Central memory CD8-positive, alpha-beta T cell (primary cell): Measurements from ENCODE around the gene BLVRB.
"Not testable (repeated sequence)": the region's sequence is repeated elsewhere in the genome, so short reads cannot be mapped to it uniquely, and the experiment has no call there.

ENCODE experiments used
- ATAC-seq: fragments of 150-1000 bp; cut with Tn5 transposase; replicated peaks from 2 replicates; pipeline ENCODE4 v1.10.0; 2022; ENCODE audit warnings: mild to moderate bottlenecking, moderate FRiP score, moderate number of reproducible peaks; ENCODE audit not compliant: poor library complexity, severe bottlenecking; ENCODE audit errors: extremely low read depth
- DNase-seq, 2 donors: peaks; one replicate each; pipeline ENCODE4 v3.0.0; 2021; ENCODE audit warnings: low spot score in 2 of 2
- H3K27ac Mint-ChIP-seq: one replicate; pipeline ENCODE4 v1.8.0; 2022; ENCODE audit warnings: low read depth, mild to moderate bottlenecking, moderate library complexity, mixed read lengths
- H3K27me3 Mint-ChIP-seq: one replicate; pipeline ENCODE4 v1.8.0; 2022; ENCODE audit warnings: mixed read lengths
- H3K36me3 Mint-ChIP-seq: one replicate; pipeline ENCODE4 v1.8.0; 2022; ENCODE audit warnings: mild to moderate bottlenecking, moderate library complexity, mixed read lengths; ENCODE audit not compliant: insufficient read depth
- H3K4me1 Mint-ChIP-seq: one replicate; pipeline ENCODE4 v1.8.0; 2022; ENCODE audit warnings: mixed read lengths
- H3K4me3 Mint-ChIP-seq: one replicate; pipeline ENCODE4 v1.8.0; 2022; ENCODE audit warnings: mild to moderate bottlenecking, moderate library complexity, mixed read lengths
- H3K9me3 Mint-ChIP-seq: one replicate; pipeline ENCODE4 v1.8.0; 2022; ENCODE audit warnings: mixed read lengths

Gene BLVRB

GRCh38 chr19:40502081-40502480, 36.5 kb upstream of the BLVRB start:
- Mint-ChIP-seq H3K36me3 (no peaks in the 10 kb centered on the region), H3K27me3 (peaks cover 40% of the 10 kb centered on the region), H3K4me1 (no peaks in the 10 kb centered on the region), H3K4me3 (no peak overlapping the region), H3K27ac (no peak overlapping the region), H3K9me3 (no peaks in the 10 kb centered on the region)
- DNase-seq = no peak
- no peak for ATAC-seq

DNA sequence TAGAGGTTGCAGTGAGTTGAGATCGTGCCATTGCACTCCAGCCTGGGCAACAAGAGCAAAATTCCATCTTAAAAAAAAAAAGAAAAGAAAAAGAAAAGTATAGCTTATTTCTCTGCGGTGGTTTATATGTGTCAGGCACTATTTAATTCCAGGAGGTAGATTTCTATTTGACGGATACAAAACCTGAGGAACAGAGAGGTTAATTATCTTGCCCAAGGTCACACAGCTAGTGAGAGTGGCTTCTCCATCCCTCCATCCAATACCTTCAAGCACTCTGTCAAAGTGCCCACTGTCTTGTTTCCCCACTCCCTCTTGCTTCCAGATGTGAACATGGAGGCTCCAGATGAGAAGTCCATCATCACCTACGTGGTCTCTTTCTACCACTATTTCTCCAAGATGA, 36.1 kb upstream of the BLVRB start:
- Mint-ChIP-seq H3K27ac (no peak overlapping the region), H3K4me3 (no peak overlapping the region), H3K36me3 (no peaks in the 10 kb centered on the region), H3K4me1 (no peaks in the 10 kb centered on the region), H3K27me3 (peaks cover 40% of the 10 kb centered on the region), H3K9me3 (no peaks in the 10 kb centered on the region)
- DNase-seq (no peak), ATAC-seq (no peak)

DNA sequence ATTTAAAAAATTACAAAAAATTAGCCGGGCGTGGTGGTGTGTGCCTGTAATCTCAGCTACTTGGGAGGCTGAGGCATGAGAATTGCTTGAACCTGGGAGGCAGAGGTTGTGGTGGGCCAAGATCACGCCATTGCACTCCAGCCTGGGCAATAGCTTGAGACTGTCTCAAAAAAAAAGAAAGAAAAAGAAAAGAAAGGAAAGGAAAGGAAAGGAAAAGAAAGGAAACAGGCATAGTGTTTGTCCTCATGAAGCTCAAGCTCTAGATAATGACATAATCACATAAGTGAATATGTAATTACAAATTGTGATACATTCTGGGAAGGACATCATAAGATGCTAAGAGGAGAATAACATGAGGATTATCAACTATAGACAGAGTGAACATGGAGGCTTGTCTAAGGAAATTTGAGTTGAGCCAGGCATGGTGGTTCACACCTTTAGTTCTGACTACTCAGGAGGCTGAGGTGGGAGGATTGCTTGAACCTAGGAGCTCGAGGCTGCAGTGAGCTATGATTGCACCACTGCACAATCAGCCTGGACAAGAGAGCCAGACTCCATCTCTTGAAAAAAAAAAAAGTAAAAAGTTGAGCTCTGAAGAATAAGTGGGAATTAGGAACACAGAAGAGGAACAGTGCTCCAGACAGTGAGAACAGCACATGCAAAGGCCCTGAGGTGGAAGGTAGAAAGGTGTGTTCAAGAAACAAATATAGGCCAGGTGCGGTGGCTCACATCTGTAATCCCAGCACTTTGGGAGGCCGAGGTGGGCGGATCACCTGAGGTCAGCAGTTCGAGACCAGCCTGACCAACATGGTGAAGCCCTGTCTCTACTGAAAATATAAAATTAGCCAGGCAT, 35.4 kb upstream of the BLVRB start:
- not testable (repeated sequence) for DNase-seq, H3K36me3 Mint-ChIP-seq, ATAC-seq, H3K9me3 Mint-ChIP-seq, H3K4me3 Mint-ChIP-seq, H3K4me1 Mint-ChIP-seq, H3K27ac Mint-ChIP-seq
- H3K27me3 Mint-ChIP-seq = peaks cover 37% of the 10 kb centered on the region

DNA sequence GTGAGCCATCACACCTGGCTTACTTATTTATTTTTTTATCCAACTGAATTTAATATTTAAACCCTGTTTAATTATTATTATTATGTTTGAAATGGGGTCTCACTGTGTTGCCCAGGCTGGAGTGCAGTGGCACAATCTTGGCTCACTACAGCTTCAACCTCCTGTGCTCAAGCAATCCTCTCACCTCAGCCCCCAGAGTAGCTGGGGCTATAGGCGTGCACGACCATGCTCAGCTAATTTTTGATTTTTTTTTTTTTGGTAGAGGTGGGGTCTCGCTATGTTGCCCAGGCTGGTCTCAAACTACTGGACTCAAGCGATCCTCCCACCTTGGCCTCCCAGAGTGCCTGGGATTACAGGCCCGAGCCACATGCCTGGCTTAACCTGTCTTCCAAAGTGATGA, 33.8 kb upstream of the BLVRB start:
- H3K27me3 Mint-ChIP-seq = peaks cover 28% of the 10 kb centered on the region
- ATAC-seq = no peak
- H3K4me1 Mint-ChIP-seq = no peaks in the 10 kb centered on the region

DNA sequence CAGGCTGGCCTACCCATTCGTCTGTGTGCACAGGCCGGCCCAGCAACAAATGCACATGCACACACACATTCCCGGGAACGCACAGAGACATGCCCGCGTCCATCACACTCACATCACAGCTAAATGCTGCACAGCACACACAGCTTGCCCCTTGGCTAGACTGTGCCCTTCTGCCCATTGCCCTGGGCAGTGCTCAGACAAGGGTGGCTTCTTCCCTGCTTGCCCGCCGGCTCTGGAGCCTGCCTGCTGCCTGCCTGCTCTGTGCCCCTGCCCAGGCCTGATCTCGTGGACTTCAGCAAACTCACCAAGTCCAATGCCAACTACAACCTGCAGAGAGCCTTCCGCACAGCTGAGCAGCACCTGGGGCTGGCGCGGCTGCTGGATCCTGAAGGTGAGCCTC, 31.7 kb upstream of the BLVRB start:
- no peak overlapping the region for H3K4me3 Mint-ChIP-seq
- DNase-seq (no peak), ATAC-seq (no peak)
- no peaks in the 10 kb centered on the region for H3K4me1 Mint-ChIP-seq
- no peak overlapping the region for H3K27ac Mint-ChIP-seq
- no peaks in the 10 kb centered on the region for H3K9me3 Mint-ChIP-seq
- peaks cover 2% of the 10 kb centered on the region for H3K36me3 Mint-ChIP-seq
- peaks cover 11% of the 10 kb centered on the region for H3K27me3 Mint-ChIP-seq

More for the DNA sequence above, 33.8 kb upstream of the BLVRB start:
- Mint-ChIP-seq H3K4me3 (no peak overlapping the region), H3K36me3 (peaks cover 2% of the 10 kb centered on the region), H3K9me3 (no peaks in the 10 kb centered on the region), H3K27ac (no peak overlapping the region)
- no peak for DNase-seq

- H3K27ac Mint-ChIP-seq = no peak overlapping the region
- ATAC-seq (no peak), DNase-seq (no peak)
- H3K4me3 Mint-ChIP-seq = no peak overlapping the region
- H3K9me3 Mint-ChIP-seq = no peaks in the 10 kb centered on the region
- no peaks in the 10 kb centered on the region for H3K4me1 Mint-ChIP-seq
- H3K27me3 Mint-ChIP-seq = no peaks in the 10 kb centered on the region
- peaks cover 2% of the 10 kb centered on the region for H3K36me3 Mint-ChIP-seq
These were observed 28.8 kb upstream of the BLVRB start for GRCh38 chr19:40494191-40494838.

DNA sequence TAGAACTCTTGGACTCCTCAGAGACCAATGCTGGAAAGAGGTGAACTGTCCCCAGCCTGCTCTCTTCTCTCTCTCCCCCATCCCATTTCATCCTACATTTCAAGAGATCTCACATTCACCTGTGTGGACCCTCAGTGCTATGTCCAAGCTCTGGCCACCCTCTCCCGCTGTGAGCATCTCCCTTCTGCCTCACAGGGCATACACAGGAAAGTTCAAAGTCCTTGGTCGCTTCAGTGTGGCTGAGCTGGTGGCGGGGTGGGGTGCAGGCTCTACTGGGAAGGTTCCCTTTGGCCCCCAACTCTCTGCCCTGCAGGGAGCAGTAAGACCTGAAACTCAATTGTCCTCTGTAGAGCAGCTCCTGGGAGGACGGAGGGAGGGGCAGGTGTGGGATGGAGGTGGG, 28.2 kb upstream of the BLVRB start:
- Mint-ChIP-seq H3K4me1 (no peaks in the 10 kb centered on the region), H3K27me3 (no peaks in the 10 kb centered on the region), H3K36me3 (peaks cover 2% of the 10 kb centered on the region), H3K27ac (no peak overlapping the region), H3K4me3 (no peak overlapping the region), H3K9me3 (no peaks in the 10 kb centered on the region)
- DNase-seq = no peak
- no peak for ATAC-seq

DNA sequence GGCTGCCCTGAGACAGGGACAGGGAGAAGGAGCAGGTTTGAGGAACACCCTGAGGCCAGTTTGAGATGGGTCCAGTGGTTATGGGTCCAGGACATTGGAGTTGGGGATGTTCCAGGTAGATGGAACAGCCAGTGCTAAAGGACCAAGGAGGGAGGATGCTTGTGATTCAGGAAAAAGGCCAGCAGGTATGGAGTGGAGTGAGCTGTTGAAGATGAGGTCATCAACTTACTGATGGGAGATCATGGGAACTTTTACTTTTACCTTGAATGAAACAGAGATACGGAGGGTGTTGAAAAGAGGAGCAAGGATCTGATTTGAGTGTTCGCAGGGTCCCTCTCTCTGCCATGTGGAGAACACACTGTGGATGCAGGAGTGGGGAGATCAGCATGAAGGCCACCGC, 26.7 kb upstream of the BLVRB start:
- peaks cover 8% of the 10 kb centered on the region for H3K4me1 Mint-ChIP-seq
- H3K36me3 Mint-ChIP-seq = peaks cover 2% of the 10 kb centered on the region

DNA sequence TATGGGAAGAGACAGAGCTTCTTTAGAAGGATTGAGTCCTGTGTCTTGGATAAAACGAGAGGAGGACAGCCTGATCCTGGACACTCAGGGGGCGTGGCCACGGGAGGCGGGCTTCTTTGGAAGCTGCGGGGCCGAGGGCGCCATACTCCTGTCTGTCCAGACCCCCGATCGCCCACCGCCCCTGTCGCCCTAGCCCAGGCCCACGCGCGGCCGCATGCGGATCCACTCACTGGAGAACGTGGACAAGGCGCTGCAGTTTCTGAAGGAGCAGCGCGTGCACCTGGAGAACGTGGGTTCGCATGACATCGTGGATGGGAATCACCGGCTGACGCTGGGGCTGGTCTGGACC, 24.3 kb upstream of the BLVRB start:
- peaks cover 2% of the 10 kb centered on the region for H3K36me3 Mint-ChIP-seq
- H3K27ac Mint-ChIP-seq = no peak overlapping the region
- peaks cover 31% of the 10 kb centered on the region for H3K27me3 Mint-ChIP-seq
- H3K9me3 Mint-ChIP-seq = no peaks in the 10 kb centered on the region
- ATAC-seq (no peak), DNase-seq (no peak)
- no peak overlapping the region for H3K4me3 Mint-ChIP-seq
- H3K4me1 Mint-ChIP-seq = peaks cover 8% of the 10 kb centered on the region

More for the DNA sequence above, 26.7 kb upstream of the BLVRB start:
- H3K27me3 Mint-ChIP-seq = peaks cover 13% of the 10 kb centered on the region
- no peak overlapping the region for H3K4me3 Mint-ChIP-seq
- no peaks in the 10 kb centered on the region for H3K9me3 Mint-ChIP-seq
- no peak for DNase-seq
- ATAC-seq = no peak
- H3K27ac Mint-ChIP-seq = no peak overlapping the region

GRCh38 chr19:40486017-40486416, 20.5 kb upstream of the BLVRB start:
- Mint-ChIP-seq H3K36me3 (no peaks in the 10 kb centered on the region), H3K4me1 (peaks cover 8% of the 10 kb centered on the region), H3K27ac (no peak overlapping the region), H3K9me3 (no peaks in the 10 kb centered on the region), H3K4me3 (no peak overlapping the region), H3K27me3 (peaks cover 39% of the 10 kb centered on the region)
- DNase-seq = no peak
- ATAC-seq = no peak

DNA sequence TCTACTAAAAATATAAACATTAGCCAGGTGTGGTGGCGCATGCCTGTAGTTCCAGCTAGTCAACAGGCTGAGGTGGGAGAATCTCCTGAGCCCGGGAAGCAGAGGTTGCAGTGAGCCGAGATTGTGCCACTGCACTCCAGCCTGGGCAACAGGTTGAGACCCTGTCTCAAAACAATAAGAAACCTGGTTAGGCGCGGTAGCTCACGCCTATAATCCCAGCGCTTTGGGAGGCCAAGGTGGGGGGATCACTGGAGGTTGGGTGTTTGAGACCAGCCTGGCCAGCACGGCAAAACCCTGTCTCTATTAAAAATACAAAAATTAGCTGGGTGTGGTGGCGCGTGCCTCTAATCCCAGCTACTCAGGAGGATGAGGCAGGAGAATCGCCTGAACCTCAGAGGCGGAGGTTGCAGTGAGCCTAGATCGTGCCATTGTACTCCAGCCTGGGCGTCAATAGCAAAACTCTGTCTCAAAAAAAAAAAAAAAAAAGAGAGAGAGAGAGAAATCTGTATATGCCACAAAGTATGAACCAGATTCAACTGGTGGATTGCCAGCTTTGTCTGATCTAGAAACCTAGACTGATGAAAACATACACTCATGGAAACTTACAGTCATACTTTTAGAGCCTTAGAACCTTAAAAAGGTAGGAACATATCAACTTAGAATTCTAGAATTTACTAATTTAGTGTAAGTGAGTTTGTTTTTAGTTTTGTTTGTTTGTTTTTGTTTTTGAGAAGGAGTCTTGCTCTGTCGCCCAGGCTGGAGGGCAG, 10.5 kb upstream of the BLVRB start:
- H3K36me3 Mint-ChIP-seq, H3K4me3 Mint-ChIP-seq, H3K9me3 Mint-ChIP-seq, H3K27ac Mint-ChIP-seq, ATAC-seq, H3K4me1 Mint-ChIP-seq, DNase-seq: not testable (repeated sequence)
- H3K27me3 Mint-ChIP-seq = peaks cover 12% of the 10 kb centered on the region

- no peak for DNase-seq
- Mint-ChIP-seq H3K27ac (no peak overlapping the region), H3K4me3 (no peak overlapping the region), H3K27me3 (peaks cover 19% of the 10 kb centered on the region), H3K36me3 (peaks cover 3% of the 10 kb centered on the region), H3K4me1 (no peaks in the 10 kb centered on the region), H3K9me3 (no peaks in the 10 kb centered on the region)
- no peak for ATAC-seq
These were observed 9.2 kb upstream of the BLVRB start for GRCh38 chr19:40474737-40475136.

DNA sequence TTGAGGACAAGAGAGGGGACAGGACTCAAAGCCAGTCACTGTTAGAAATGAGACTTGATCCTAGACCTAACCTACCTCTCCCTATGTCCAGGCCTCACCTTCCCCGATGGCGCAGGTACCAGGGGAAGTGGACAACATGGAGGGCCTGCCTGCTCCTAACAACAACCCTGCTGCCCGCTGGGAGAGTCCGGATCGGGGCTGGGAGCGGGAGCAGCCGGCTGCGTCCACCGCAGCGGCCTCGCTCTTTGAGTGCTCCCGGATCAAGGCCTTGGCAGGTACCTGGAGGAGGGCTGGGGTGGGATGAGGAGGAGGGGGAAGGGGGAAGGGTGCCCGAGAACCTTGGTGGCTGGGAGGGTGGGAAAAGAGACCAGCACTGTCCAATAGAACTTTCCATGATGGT, 7.0 kb upstream of the BLVRB start:
- H3K4me1 Mint-ChIP-seq = no peaks in the 10 kb centered on the region
- H3K36me3 Mint-ChIP-seq = peaks cover 5% of the 10 kb centered on the region
- peaks cover 15% of the 10 kb centered on the region for H3K27me3 Mint-ChIP-seq
- no peak for ATAC-seq
- H3K27ac Mint-ChIP-seq = no peak overlapping the region
- H3K4me3 Mint-ChIP-seq = no peak overlapping the region
- no peaks in the 10 kb centered on the region for H3K9me3 Mint-ChIP-seq
- no peak for DNase-seq
